Globus pallidus (tissue), 1 donor: ENCODE measurements around the gene ATP6V0C.
"Not testable (repeated sequence)": the region's sequence is repeated elsewhere in the genome, so short reads cannot be mapped to it uniquely, and the experiment has no call there.

Experiments
- DNase-seq: peaks from one replicate; pipeline ENCODE4 v3.0.0-alpha.2; 2015; ENCODE audit warnings: low spot score

Gene ATP6V0C

DNA sequence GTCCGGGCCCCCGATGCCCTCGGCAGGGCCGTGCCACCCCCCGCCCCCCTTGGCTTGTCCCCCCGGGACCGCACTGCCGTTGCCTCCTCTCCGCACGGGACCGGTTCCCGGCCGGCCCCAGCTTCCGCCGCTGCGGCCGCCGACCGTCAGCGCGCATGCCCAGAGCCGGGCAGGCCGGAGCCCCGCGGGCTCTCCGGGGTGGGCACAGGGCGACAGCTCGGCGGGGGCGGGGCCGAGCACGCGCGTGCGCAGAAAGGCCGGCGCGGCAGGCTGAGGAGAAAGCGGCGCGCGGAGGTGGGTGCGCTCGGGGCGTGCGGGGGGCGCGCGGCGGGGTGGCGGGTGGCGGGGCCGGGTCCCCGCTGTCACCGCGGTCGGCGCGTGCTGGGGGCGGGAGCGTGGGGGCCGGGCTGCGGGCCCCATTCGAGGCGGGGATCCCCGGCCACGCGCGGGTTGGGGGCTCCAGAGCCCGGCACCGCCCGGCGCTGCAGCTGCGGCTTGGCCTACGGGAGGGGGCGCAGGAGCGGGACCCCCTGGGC is 38.8 kb upstream of the ATP6V0C start, which contains the start of gene TBC1D24:
TSS of gene TBC1D24 (plus strand) at position 251 of the 536 bp plus-strand sequence. CDS start 21,022 bp downstream, outside the sequence.
- DNase-seq, result peak; percentile 87

DNA sequence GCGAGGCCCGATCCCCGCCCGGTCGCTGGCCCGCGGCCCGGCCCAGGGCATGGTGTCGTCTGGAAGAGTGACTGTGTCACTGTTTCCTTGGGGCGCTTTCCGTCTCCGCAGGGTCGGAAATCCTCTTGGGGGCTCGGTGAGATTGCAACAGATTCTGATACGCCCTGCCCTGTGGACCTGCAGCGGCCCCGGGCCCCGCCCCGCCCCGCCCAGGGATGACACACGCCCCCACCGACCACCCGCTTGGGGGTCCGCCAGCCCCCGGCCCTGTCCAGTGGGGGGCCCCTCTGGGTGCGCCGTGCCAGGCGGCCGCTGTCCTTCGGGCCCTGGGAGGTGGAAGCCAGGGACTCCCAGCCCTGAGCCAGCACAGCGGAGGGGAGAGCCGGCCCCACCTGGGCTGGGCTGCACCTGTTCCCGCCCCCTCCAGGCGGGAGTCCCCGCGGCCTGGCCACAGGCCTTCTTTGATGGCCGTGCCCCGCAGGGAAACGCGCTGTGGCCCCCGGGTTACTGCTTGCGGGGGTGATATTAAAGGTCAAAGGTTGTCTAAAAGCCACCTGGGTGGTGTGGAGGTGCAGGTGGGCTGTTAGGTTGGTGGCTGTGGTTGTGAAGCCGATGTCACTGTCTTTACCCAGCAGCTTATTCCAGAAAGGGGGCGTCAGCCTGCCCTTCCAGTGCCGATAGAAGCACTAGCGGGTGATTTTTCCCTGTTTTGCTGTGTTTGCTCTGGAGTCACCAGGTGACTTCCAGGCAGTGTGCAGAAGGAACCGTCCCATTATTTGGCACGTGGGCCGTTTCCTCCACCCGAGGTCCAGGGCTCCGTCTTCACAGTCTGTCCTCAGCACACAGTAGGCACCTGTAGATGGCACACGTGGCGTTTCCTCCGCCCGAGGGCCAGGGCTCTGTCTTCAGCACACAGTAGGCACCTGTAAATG is 38.1 kb upstream of the ATP6V0C start:
- DNase-seq, result no peak

- DNase-seq, result no peak
Observed at GRCh38 chr16:2476345-2476720, 37.4 kb upstream of the ATP6V0C start.

GRCh38 chr16:2476741-2477140 is 37.0 kb upstream of the ATP6V0C start:
- DNase-seq, result no peak

DNA sequence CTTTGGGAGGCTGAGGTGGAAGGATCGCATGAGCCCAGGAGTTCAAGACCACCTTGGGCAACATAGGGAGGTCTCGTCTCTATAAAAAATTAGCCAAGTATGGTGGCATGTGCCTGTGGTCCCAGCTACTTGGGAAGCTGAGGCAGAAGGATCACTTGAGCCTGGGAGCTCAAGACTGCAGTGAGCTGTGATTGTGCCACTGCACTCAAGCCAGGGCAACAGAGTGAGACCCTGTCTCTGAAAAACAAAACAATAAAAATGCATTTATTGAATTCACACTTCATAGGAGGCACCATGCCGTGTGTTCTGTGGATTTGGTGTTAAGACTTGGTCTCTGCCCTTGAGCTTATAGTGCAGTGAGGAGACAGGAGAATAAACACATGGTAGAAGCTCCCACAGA is 36.4 kb upstream of the ATP6V0C start:
- DNase-seq, result no peak

- no peak for DNase-seq
Observed at GRCh38 chr16:2478279-2478678, 35.5 kb upstream of the ATP6V0C start.

DNA sequence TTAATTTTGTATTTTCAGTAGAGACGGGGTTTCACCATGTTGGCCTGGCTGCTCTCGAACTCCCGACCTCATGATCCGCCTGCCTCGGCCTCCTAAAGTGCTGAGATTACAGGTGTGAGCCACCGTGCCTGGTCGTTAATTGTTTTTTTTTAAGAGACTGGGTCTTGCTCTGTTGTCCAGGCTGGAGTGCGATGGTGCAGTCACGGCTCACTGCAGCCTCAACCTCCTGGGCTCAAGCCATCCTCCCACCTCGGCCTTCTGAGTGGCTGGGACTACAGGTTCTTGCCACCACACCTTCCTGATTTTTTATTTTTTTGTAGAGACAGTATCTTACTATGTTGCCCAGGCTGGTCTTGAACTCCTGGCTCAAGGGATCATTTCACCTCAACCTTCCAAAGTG is 33.8 kb upstream of the ATP6V0C start:
- not testable (repeated sequence) for DNase-seq

DNA sequence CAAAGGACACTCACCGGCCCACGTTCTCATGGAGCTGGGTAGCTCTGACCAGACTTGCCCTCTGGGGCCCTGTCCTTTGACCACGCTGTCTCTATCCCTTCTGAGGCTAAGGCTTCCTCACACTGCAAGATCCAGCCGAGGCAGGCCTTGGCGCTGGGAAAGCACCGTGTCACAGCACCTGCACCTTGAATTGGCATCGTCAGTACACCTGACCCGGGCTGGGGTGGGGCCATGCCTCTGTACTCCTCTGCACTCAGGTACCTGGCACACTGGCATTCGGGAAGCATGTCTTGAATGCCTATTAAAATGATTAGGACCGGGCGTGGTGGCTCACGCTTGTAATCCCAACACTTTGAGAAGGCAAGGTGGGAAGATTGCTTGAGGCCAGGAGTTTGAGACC is 32.8 kb upstream of the ATP6V0C start:
- DNase-seq, result no peak

DNA sequence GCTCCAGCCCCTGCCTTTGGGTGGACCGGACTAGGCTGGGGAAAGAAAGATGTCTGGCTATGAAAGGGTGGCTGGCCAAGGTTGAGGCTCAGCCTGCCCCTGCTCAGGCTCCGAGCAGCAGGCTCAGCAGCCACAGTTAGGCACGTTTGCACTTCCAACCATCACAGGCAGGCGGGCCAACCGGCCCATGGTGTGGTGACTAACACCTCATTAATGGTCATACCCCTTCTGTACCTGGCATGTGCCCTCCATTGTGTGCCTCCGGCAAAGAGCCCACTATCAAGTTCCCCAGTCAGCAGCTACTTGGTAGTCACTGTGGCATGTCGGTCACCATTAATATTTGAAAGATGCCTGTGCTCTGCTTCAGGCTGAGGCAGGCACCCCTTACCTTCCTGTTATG is 32.1 kb upstream of the ATP6V0C start:
- no peak for DNase-seq

- DNase-seq, result no peak
Observed at GRCh38 chr16:2482249-2482648, 31.5 kb upstream of the ATP6V0C start.

- DNase-seq, result peak; percentile 72
Observed at GRCh38 chr16:2482708-2483534, 30.8 kb upstream of the ATP6V0C start.

- DNase-seq, result no peak
Observed at GRCh38 chr16:2483939-2484897, 29.5 kb upstream of the ATP6V0C start.

- DNase-seq, result no peak
Observed at GRCh38 chr16:2484898-2485508, 28.7 kb upstream of the ATP6V0C start.

DNA sequence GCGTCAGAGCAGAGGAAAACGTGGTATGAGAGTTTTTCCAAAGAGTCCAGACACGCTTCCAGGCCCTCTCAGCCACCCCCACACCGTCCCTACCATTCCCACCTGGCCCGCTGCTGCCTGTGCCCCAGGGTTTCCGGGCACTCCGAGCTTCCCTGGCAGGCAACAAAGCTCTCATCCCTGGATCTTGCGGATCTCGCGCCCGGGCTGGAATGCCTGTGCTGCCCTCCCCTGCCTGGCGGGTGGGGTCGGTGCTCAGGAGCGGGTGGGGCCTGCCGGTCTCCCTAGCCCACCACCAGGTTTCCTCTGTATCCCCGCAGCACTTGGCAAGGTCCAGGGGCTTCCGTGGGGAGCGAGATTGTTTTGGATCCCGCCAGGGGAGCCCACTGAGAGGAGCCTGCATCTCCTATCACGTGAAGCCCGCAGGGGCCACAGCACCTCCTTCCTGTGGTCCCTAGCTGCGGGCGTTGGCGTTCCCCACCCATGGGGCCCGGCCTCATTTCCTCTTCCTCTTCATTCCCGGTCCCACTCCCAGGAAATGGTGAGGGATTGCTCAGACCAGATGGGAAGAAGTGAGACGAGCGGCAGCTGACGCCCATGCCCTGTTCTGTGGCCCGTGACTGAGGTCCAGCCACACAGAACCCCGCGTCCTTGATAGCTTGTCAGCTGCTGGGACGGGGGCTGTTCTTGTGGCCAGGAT is 27.8 kb upstream of the ATP6V0C start:
- no peak for DNase-seq

GRCh38 chr16:2486645-2487516 is 26.9 kb upstream of the ATP6V0C start:
- DNase-seq, result no peak

- no peak for DNase-seq
Observed at GRCh38 chr16:2487517-2487842, 26.3 kb upstream of the ATP6V0C start.

GRCh38 chr16:2487903-2488531 is 25.7 kb upstream of the ATP6V0C start:
- no peak for DNase-seq

GRCh38 chr16:2489581-2489980 is 24.2 kb upstream of the ATP6V0C start:
- no peak for DNase-seq
